AG20443 (cell line): ENCODE results near the gene GAGE12E.
"Not testable (repeated sequence)": the region's sequence is repeated elsewhere in the genome, so short reads cannot be mapped to it uniquely, and the experiment has no call there.

Source experiments
- DNase-seq: peaks from one replicate; pipeline ENCODE4 v3.0.0; 2012; ENCODE audit warnings: low spot score, mixed read lengths

The GAGE12E gene, protein sequence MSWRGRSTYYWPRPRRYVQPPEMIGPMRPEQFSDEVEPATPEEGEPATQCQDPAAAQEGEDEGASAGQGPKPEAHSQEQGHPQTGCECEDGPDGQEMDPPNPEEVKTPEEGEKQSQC

DNA sequence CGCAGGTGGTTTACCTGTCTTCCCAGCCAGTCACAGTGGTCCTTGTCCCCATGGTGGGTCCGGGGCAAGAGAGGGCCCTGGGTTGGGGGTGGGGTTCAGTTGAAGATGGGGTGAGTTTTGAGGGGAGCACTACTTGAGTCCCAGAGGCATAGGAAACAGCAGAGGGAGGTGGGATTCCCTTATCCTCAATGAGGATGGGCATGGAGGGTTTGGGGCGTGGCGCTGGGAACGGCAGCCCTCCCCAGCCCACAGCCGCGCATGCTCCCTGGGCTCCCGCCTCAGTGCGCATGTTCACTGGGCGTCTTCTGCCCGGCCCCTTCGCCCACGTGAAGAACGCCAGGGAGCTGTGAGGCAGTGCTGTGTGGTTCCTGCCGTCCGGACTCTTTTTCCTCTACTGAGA is at the start of gene GAGE12E:
GAGE12E (plus strand) TSS at position 301 of the 400 bp plus-strand sequence. CDS start 1,155 bp downstream, outside the sequence.
- DNase-seq: not testable (repeated sequence)

DNA sequence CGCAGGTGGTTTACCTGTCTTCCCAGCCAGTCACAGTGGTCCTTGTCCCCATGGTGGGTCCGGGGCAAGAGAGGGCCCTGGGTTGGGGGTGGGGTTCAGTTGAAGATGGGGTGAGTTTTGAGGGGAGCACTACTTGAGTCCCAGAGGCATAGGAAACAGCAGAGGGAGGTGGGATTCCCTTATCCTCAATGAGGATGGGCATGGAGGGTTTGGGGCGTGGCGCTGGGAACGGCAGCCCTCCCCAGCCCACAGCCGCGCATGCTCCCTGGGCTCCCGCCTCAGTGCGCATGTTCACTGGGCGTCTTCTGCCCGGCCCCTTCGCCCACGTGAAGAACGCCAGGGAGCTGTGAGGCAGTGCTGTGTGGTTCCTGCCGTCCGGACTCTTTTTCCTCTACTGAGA is 19.2 kb upstream of the GAGE12E start, which contains the start of gene GAGE12C:
GAGE12C (plus strand) TSS at position 301 of the 400 bp plus-strand sequence. CDS start 1,155 bp downstream, outside the sequence.
- not testable (repeated sequence) for DNase-seq

DNA sequence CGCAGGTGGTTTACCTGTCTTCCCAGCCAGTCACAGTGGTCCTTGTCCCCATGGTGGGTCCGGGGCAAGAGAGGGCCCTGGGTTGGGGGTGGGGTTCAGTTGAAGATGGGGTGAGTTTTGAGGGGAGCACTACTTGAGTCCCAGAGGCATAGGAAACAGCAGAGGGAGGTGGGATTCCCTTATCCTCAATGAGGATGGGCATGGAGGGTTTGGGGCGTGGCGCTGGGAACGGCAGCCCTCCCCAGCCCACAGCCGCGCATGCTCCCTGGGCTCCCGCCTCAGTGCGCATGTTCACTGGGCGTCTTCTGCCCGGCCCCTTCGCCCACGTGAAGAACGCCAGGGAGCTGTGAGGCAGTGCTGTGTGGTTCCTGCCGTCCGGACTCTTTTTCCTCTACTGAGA is 9.7 kb upstream of the GAGE12E start, which contains the start of gene GAGE12D:
GAGE12D (plus strand) TSS at position 301 of the 400 bp plus-strand sequence. CDS start 1,155 bp downstream, outside the sequence.
- not testable (repeated sequence) for DNase-seq

DNA sequence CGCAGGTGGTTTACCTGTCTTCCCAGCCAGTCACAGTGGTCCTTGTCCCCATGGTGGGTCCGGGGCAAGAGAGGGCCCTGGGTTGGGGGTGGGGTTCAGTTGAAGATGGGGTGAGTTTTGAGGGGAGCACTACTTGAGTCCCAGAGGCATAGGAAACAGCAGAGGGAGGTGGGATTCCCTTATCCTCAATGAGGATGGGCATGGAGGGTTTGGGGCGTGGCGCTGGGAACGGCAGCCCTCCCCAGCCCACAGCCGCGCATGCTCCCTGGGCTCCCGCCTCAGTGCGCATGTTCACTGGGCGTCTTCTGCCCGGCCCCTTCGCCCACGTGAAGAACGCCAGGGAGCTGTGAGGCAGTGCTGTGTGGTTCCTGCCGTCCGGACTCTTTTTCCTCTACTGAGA is 9.5 kb downstream of the GAGE12E start, which contains the start of gene GAGE12F:
GAGE12F (plus strand) TSS at position 301 of the 400 bp plus-strand sequence. CDS start 1,155 bp downstream, outside the sequence.
- not testable (repeated sequence) for DNase-seq

DNA sequence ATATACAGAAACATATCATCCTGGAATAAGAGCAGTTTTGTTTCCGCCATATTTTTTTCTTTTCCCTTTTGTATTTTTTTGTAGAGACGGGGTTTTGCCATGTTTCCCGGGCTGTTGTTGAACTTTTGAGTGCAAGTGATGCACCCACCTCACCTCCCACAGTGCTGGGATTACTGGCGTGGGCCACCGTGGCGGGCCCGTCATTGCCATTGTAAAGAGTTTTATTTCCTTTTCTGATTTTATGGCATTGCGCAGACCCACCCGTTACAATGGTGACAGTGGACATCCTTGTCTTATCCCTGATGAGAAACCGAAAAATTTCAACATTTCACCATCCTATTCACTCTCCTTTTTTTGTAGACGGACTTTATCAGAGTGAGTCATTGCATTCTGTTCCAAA is 17.6 kb downstream of the GAGE12E start:
- DNase-seq: not testable (repeated sequence)

DNA sequence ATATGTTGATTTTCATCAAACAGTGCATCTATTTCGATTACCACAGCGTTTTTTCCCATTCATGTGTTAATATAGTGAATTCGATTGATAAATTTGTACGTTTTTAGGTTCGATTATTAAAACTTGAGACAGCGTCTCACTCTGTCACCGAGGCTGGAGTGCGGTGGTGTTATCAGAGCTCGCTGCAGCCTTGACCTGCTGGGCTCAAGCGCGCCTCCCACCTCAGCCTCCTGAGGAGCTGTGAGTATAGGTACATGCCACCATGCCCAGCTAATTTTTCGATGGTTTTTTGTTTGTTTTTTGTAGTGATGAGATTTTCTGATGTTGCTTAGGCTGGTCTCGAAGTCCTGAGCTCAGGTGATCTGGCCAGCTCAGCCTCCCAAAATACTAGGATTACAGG is 18.1 kb downstream of the GAGE12E start:
- DNase-seq: not testable (repeated sequence)

DNA sequence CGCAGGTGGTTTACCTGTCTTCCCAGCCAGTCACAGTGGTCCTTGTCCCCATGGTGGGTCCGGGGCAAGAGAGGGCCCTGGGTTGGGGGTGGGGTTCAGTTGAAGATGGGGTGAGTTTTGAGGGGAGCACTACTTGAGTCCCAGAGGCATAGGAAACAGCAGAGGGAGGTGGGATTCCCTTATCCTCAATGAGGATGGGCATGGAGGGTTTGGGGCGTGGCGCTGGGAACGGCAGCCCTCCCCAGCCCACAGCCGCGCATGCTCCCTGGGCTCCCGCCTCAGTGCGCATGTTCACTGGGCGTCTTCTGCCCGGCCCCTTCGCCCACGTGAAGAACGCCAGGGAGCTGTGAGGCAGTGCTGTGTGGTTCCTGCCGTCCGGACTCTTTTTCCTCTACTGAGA is 19.0 kb downstream of the GAGE12E start, which contains the start of gene GAGE12G:
GAGE12G (plus strand) TSS at position 301 of the 400 bp plus-strand sequence. CDS start 1,155 bp downstream, outside the sequence.
- DNase-seq: not testable (repeated sequence)

DNA sequence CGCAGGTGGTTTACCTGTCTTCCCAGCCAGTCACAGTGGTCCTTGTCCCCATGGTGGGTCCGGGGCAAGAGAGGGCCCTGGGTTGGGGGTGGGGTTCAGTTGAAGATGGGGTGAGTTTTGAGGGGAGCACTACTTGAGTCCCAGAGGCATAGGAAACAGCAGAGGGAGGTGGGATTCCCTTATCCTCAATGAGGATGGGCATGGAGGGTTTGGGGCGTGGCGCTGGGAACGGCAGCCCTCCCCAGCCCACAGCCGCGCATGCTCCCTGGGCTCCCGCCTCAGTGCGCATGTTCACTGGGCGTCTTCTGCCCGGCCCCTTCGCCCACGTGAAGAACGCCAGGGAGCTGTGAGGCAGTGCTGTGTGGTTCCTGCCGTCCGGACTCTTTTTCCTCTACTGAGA is 28.6 kb downstream of the GAGE12E start, which contains the start of gene GAGE12H:
GAGE12H (plus strand) TSS at position 301 of the 400 bp plus-strand sequence. CDS start 1,155 bp downstream, outside the sequence.
- DNase-seq: not testable (repeated sequence)

DNA sequence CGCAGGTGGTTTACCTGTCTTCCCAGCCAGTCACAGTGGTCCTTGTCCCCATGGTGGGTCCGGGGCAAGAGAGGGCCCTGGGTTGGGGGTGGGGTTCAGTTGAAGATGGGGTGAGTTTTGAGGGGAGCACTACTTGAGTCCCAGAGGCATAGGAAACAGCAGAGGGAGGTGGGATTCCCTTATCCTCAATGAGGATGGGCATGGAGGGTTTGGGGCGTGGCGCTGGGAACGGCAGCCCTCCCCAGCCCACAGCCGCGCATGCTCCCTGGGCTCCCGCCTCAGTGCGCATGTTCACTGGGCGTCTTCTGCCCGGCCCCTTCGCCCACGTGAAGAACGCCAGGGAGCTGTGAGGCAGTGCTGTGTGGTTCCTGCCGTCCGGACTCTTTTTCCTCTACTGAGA is 38.1 kb downstream of the GAGE12E start, which contains the start of gene GAGE2A:
GAGE2A (plus strand) TSS at position 301 of the 400 bp plus-strand sequence. CDS start 1,155 bp downstream, outside the sequence.
- DNase-seq: not testable (repeated sequence)

DNA sequence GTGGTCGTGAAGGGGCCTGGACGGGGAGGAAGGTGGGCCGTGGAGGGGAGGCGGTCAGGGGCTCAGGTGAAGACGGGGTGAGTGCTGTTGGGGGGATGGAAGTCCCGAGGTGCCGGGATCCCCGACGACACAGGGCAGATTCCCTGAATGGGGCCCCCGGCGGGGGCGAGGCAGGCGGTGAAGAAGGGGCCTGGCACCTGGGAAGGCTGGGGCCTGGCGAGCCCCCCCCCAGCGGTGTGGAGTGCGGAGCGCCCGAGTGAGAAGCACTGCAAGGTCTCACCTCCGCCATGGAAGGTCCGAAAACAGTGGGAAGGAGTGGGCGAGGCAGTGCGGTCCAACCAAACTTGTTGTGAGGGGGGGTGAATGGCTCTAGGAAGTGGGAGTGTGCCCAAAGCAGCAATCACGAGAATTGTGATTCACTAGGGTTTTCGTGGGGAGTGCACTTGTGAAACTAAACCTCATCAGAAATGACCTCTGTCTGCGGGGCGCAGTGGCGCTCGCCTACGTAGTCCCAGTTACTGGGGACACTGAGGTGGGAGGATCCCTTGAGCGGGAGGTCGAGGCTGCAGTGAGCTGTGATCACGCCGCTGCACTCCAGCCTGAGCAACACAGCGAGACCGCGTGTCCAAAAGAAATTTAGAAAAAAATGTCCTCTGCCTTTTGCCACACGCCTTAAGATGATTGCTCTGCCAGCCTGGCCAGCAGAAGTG is 38.8 kb downstream of the GAGE12E start:
- DNase-seq: not testable (repeated sequence)

DNA sequence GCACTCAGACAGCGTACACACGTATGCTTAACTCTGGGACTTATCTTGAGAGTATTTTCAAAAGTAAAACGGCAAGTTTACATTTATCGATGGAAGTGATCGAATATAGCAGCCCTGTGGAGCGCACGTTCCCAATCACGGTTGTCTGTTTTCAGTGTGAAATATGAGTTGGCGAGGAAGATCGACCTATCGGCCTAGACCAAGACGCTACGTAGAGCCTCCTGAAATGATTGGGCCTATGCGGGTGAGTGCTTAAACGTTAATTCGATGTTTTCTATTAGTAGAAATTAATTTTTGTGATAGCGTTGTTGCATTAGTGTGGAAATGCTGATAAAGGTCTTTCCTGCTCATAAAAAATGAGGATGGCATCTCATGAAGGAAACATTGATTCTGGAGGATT is 39.4 kb downstream of the GAGE12E start:
- DNase-seq: not testable (repeated sequence)

DNA sequence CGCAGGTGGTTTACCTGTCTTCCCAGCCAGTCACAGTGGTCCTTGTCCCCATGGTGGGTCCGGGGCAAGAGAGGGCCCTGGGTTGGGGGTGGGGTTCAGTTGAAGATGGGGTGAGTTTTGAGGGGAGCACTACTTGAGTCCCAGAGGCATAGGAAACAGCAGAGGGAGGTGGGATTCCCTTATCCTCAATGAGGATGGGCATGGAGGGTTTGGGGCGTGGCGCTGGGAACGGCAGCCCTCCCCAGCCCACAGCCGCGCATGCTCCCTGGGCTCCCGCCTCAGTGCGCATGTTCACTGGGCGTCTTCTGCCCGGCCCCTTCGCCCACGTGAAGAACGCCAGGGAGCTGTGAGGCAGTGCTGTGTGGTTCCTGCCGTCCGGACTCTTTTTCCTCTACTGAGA is 47.6 kb downstream of the GAGE12E start, which contains the start of gene GAGE1:
GAGE1 (plus strand) TSS at position 301 of the 400 bp plus-strand sequence. CDS start 1,155 bp downstream, outside the sequence.
- not testable (repeated sequence) for DNase-seq
